Measurements from ENCODE around the gene ARHGEF1. TPM values are rescaled to one million over a fixed set of nuclear protein-coding genes. Genes with fewer than 3 reads are reported as not detected.

The ARHGEF1 gene
- total and polyA plus RNA-seq, 7 experiments from 2014 or later = 184 to 1,236 (median 1,084) TPM

GRCh38 chr19:41895745-41896580 is 13.0 kb downstream of the ARHGEF1 start:
- Histone ChIP-seq H3K9me3 (ENCODE audit: control insufficient read depth in 2 of 3, low read length in 3 of 3) (no peaks in the 10 kb centered on the region), H3K4me3 (ENCODE audit: low read length) (no peak overlapping the region), H3K36me3 (ENCODE audit: control insufficient read depth in 2 of 3, insufficient read depth in 3 of 3, low read length in 3 of 3) (peaks cover 28 to 88% (median 44%) of the 10 kb centered on the region in 3 experiments), H3K27ac (ENCODE audit: low read depth, low read length) (peak overlapping the region; percentile 67), H3K27me3 (ENCODE audit: control insufficient read depth in 2 of 2, insufficient read depth in 2 of 2, low read length in 2 of 2) (no peaks in the 10 kb centered on the region), H3K4me1 (ENCODE audit: control insufficient read depth in 2 of 2, insufficient read depth in 2 of 2, low read length in 2 of 2) (peaks cover 39 to 69% of the 10 kb centered on the region in 2 donors)
- H3K27ac Mint-ChIP-seq = peak overlapping the region; percentile 53 to 95 (median 89)
- no peaks in the 10 kb centered on the region for H3K9me3 Mint-ChIP-seq
- H3K36me3 Mint-ChIP-seq = peaks cover 7 to 32% (median 26%) of the 10 kb centered on the region in 5 donors
- H3K4me3 Mint-ChIP-seq = peak overlapping the region; percentile 8 to 74 (median 55)
- intact Hi-C loops (cut with micrococcal nuclease) = no loop called here
- POLR2A ChIA-PET = interaction anchor here (0.7 to 2.0 kb wide), 7 partner anchors 9 to 24 kb away, joined by 3 to 7 read pairs (median 4); no protein-coding TSS in a partner anchor
- no peaks in the 10 kb centered on the region for H3K27me3 Mint-ChIP-seq
- peaks cover 32 to 83% (median 56%) of the 10 kb centered on the region in 7 donors for H3K4me1 Mint-ChIP-seq
- ATAC-seq = no peak
- CTCF ChIA-PET = interaction anchor here (1.0 to 1.5 kb wide), 3 partner anchors 9 to 23 kb away, joined by 3 to 4 read pairs (median 4); no protein-coding TSS in a partner anchor
- no peak for DNase-seq

GRCh38 chr19:41896581-41896942 is 13.6 kb downstream of the ARHGEF1 start:
- Histone ChIP-seq H3K4me1 (ENCODE audit: control insufficient read depth in 2 of 2, insufficient read depth in 2 of 2, low read length in 2 of 2) (peaks cover 35 to 63% of the 10 kb centered on the region in 2 donors), H3K27me3 (ENCODE audit: control insufficient read depth in 2 of 2, insufficient read depth in 2 of 2, low read length in 2 of 2) (no peaks in the 10 kb centered on the region), H3K4me3 (ENCODE audit: low read length) (no peak overlapping the region), H3K36me3 (ENCODE audit: control insufficient read depth in 2 of 3, insufficient read depth in 3 of 3, low read length in 3 of 3) (peaks cover 27 to 88% (median 47%) of the 10 kb centered on the region in 3 experiments), H3K9me3 (ENCODE audit: control insufficient read depth in 2 of 3, low read length in 3 of 3) (no peaks in the 10 kb centered on the region), H3K27ac (ENCODE audit: low read depth, low read length) (peak overlapping the region; percentile 67)
- intact Hi-C loops (cut with micrococcal nuclease) = no loop called here
- ChIA-PET POLR2A (interaction anchor here (0.9 to 2.0 kb wide), 3 partner anchors 8 to 16 kb away, joined by 3 to 7 read pairs (median 4); no protein-coding TSS in a partner anchor), CTCF (interaction anchor here (1.5 kb wide), 1 partner anchor 24 kb away, joined by 4 read pairs; no protein-coding TSS in a partner anchor)
- DNase-seq (no peak), ATAC-seq (no peak)
- peaks cover 29 to 79% (median 53%) of the 10 kb centered on the region in 7 donors for H3K4me1 Mint-ChIP-seq
- H3K4me3 Mint-ChIP-seq = peak overlapping the region in 6 of 10 donors; percentile 24 to 64 (median 43)
- peak overlapping the region in 6 of 9 donors; percentile 29 to 89 (median 89) for H3K27ac Mint-ChIP-seq
- H3K9me3 Mint-ChIP-seq = no peaks in the 10 kb centered on the region
- H3K36me3 Mint-ChIP-seq = peaks cover 7 to 30% (median 24%) of the 10 kb centered on the region in 5 donors
- H3K27me3 Mint-ChIP-seq = no peaks in the 10 kb centered on the region

GRCh38 chr19:41897181-41897580 is 14.2 kb downstream of the ARHGEF1 start:
- Mint-ChIP-seq H3K36me3 (peaks cover 7 to 34% (median 23%) of the 10 kb centered on the region in 5 donors), H3K27ac (peak overlapping the region in 4 of 9 donors; percentile 56 to 83 (median 75)), H3K4me1 (peaks cover 30 to 78% (median 50%) of the 10 kb centered on the region in 7 donors), H3K9me3 (no peaks in the 10 kb centered on the region), H3K4me3 (peak overlapping the region in 1 of 10 donors; percentile 58), H3K27me3 (no peaks in the 10 kb centered on the region)
- peaks cover 28 to 62% of the 10 kb centered on the region in 2 donors for H3K4me1 ChIP-seq (ENCODE audit: control insufficient read depth in 2 of 2, insufficient read depth in 2 of 2, low read length in 2 of 2)
- POLR2A ChIA-PET = interaction anchor here (0.8 to 15.6 kb wide), 5 partner anchors 9 to 15 kb away, joined by 3 to 348 read pairs (median 3); partner anchors contain the start of gene ARHGEF1
- no peaks in the 10 kb centered on the region for H3K9me3 ChIP-seq (ENCODE audit: control insufficient read depth in 2 of 3, low read length in 3 of 3)
- peaks cover 28 to 88% (median 51%) of the 10 kb centered on the region in 3 experiments for H3K36me3 ChIP-seq (ENCODE audit: control insufficient read depth in 2 of 3, insufficient read depth in 3 of 3, low read length in 3 of 3)
- H3K27ac ChIP-seq (ENCODE audit: low read depth, low read length) = peak overlapping the region; percentile 40
- H3K27me3 ChIP-seq (ENCODE audit: control insufficient read depth in 2 of 2, insufficient read depth in 2 of 2, low read length in 2 of 2) = no peaks in the 10 kb centered on the region
- DNase-seq (no peak), ATAC-seq (no peak)
- intact Hi-C loops (cut with micrococcal nuclease) = no loop called here
- H3K4me3 ChIP-seq (ENCODE audit: low read length) = no peak overlapping the region
- CTCF ChIA-PET = no interaction called here

GRCh38 chr19:41897820-41898219 is 14.8 kb downstream of the ARHGEF1 start:
- Histone ChIP-seq H3K27me3 (ENCODE audit: control insufficient read depth in 2 of 2, insufficient read depth in 2 of 2, low read length in 2 of 2) (no peaks in the 10 kb centered on the region), H3K4me1 (ENCODE audit: control insufficient read depth in 2 of 2, insufficient read depth in 2 of 2, low read length in 2 of 2) (peaks cover 22 to 60% of the 10 kb centered on the region in 2 donors), H3K4me3 (ENCODE audit: low read length) (no peak overlapping the region), H3K9me3 (ENCODE audit: control insufficient read depth in 2 of 3, low read length in 3 of 3) (no peaks in the 10 kb centered on the region), H3K36me3 (ENCODE audit: control insufficient read depth in 2 of 3, insufficient read depth in 3 of 3, low read length in 3 of 3) (peaks cover 28 to 88% (median 52%) of the 10 kb centered on the region in 3 experiments), H3K27ac (ENCODE audit: low read depth, low read length) (peak overlapping the region; percentile 40)
- ATAC-seq (no peak), DNase-seq (no peak)
- ChIA-PET CTCF (interaction anchor here (0.8 kb wide), 1 partner anchor 10 kb away, joined by 4 read pairs; no protein-coding TSS in a partner anchor), POLR2A (interaction anchor here (1.0 to 15.6 kb wide), 5 partner anchors 8 to 24 kb away, joined by 3 to 348 read pairs (median 7); partner anchors contain the start of gene ARHGEF1)
- intact Hi-C loops (cut with micrococcal nuclease) = no loop called here
- Mint-ChIP-seq H3K4me3 (peak overlapping the region in 4 of 10 donors; percentile 16 to 58 (median 34)), H3K9me3 (no peaks in the 10 kb centered on the region), H3K27ac (peak overlapping the region in 8 of 9 donors; percentile 34 to 93 (median 82)), H3K27me3 (no peaks in the 10 kb centered on the region), H3K4me1 (peaks cover 30 to 76% (median 49%) of the 10 kb centered on the region in 7 donors), H3K36me3 (peaks cover 7 to 40% (median 23%) of the 10 kb centered on the region in 5 donors)

- no peak overlapping the region for H3K4me3 ChIP-seq (ENCODE audit: low read length)
- DNase-seq = no peak
- ChIA-PET POLR2A (interaction anchor here (1.2 to 15.6 kb wide), 3 partner anchors 11 to 25 kb away, joined by 7 to 348 read pairs (median 16); partner anchors contain the start of gene ARHGEF1), CTCF (interaction anchor here (0.8 kb wide), 1 partner anchor 10 kb away, joined by 4 read pairs; no protein-coding TSS in a partner anchor)
- H3K4me1 ChIP-seq (ENCODE audit: control insufficient read depth in 2 of 2, insufficient read depth in 2 of 2, low read length in 2 of 2) = peaks cover 18 to 57% of the 10 kb centered on the region in 2 donors
- H3K27ac ChIP-seq (ENCODE audit: low read depth, low read length) = peak overlapping the region; percentile 5
- intact Hi-C loops (cut with micrococcal nuclease) = no loop called here
- no peak for ATAC-seq
- no peaks in the 10 kb centered on the region for H3K27me3 ChIP-seq (ENCODE audit: control insufficient read depth in 2 of 2, insufficient read depth in 2 of 2, low read length in 2 of 2)
- peak overlapping the region in 3 of 10 donors; percentile 30 to 46 (median 35) for H3K4me3 Mint-ChIP-seq
- peaks cover 32 to 89% (median 52%) of the 10 kb centered on the region in 3 experiments for H3K36me3 ChIP-seq (ENCODE audit: control insufficient read depth in 2 of 3, insufficient read depth in 3 of 3, low read length in 3 of 3)
- H3K36me3 Mint-ChIP-seq = peaks cover 7 to 42% (median 20%) of the 10 kb centered on the region in 5 donors
- H3K9me3 ChIP-seq (ENCODE audit: control insufficient read depth in 2 of 3, low read length in 3 of 3) = no peaks in the 10 kb centered on the region
- no peaks in the 10 kb centered on the region for H3K27me3 Mint-ChIP-seq
- H3K4me1 Mint-ChIP-seq = peaks cover 30 to 75% (median 46%) of the 10 kb centered on the region in 7 donors
- H3K9me3 Mint-ChIP-seq = no peaks in the 10 kb centered on the region
- peak overlapping the region in 5 of 9 donors; percentile 63 to 84 (median 81) for H3K27ac Mint-ChIP-seq
Measured at GRCh38 chr19:41898235-41898634, 15.3 kb downstream of the ARHGEF1 start.

All from naive thymus-derived CD4-positive, alpha-beta T cell (primary cell).